ENCODE results near the gene ZNF791.

- TF ChIP-seq, protein P1, sequence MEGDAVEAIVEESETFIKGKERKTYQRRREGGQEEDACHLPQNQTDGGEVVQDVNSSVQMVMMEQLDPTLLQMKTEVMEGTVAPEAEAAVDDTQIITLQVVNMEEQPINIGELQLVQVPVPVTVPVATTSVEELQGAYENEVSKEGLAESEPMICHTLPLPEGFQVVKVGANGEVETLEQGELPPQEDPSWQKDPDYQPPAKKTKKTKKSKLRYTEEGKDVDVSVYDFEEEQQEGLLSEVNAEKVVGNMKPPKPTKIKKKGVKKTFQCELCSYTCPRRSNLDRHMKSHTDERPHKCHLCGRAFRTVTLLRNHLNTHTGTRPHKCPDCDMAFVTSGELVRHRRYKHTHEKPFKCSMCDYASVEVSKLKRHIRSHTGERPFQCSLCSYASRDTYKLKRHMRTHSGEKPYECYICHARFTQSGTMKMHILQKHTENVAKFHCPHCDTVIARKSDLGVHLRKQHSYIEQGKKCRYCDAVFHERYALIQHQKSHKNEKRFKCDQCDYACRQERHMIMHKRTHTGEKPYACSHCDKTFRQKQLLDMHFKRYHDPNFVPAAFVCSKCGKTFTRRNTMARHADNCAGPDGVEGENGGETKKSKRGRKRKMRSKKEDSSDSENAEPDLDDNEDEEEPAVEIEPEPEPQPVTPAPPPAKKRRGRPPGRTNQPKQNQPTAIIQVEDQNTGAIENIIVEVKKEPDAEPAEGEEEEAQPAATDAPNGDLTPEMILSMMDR (conservative IDR thresholded peaks at IDR 0.05 in 1 of 2, IDR thresholded peaks at IDR 0.05 in 1 of 2; ENCODE audit: low read depth in 1 of 2, low read length in 2 of 2): no peak
- TF ChIP-seq EZH2 (IDR thresholded peaks at IDR 0.05; ENCODE audit: low read length, missing control alignments): no peak
These were observed 14.2 kb upstream of the ZNF791 start for GRCh38 chr19:12596485-12596884.
